ENCODE data around the gene POLR2J. TPM values are rescaled to one million over a fixed set of nuclear protein-coding genes. Genes with fewer than 3 reads are reported as not detected.
A peak's percentile ranks its signal among the peaks of the same experiment; 100 is the strongest.

The POLR2J gene
- total RNA-seq, 2 experiments from 2014 or later = 62.4 to 68.6 TPM

GRCh38 chr7:102450242-102450641 lies 28.5 kb downstream of the POLR2J start:
- BruUV-seq (replicated peaks) = no TSS peak
- H4K20me1 ChIP-seq (ENCODE audit: insufficient read depth, low read length) = no peaks in the 10 kb centered on the region
- POLR2A ChIA-PET = interaction anchor here (0.8 to 1.7 kb wide), 7 partner anchors 9 to 54 kb away, joined by 3 to 5 read pairs (median 4); no protein-coding TSS in a partner anchor
- H3K4me3 ChIP-seq (ENCODE audit: low read depth, low read length, poor library complexity, severe bottlenecking) = no peak overlapping the region
- intact Hi-C loops (cut with micrococcal nuclease; ENCODE audit: unreplicated experiment) = loop anchor here (1.0 to 2.0 kb wide), 3 partner anchors 38 to 171 kb away; no protein-coding TSS in a partner anchor
- peak overlapping the region; percentile 44 for H3K4me2 ChIP-seq (ENCODE audit: low read length)
- TF ChIP-seq, protein P1, sequence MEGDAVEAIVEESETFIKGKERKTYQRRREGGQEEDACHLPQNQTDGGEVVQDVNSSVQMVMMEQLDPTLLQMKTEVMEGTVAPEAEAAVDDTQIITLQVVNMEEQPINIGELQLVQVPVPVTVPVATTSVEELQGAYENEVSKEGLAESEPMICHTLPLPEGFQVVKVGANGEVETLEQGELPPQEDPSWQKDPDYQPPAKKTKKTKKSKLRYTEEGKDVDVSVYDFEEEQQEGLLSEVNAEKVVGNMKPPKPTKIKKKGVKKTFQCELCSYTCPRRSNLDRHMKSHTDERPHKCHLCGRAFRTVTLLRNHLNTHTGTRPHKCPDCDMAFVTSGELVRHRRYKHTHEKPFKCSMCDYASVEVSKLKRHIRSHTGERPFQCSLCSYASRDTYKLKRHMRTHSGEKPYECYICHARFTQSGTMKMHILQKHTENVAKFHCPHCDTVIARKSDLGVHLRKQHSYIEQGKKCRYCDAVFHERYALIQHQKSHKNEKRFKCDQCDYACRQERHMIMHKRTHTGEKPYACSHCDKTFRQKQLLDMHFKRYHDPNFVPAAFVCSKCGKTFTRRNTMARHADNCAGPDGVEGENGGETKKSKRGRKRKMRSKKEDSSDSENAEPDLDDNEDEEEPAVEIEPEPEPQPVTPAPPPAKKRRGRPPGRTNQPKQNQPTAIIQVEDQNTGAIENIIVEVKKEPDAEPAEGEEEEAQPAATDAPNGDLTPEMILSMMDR (conservative IDR thresholded peaks at IDR 0.05; ENCODE audit: low read length) = peak; percentile 81
- TF ChIP-seq EZH2phosphoT487 (IDR thresholded peaks at IDR 0.05; ENCODE audit: borderline replicate concordance, low read depth, low read length) = no peak
- peaks cover 59% of the 10 kb centered on the region for H3K36me3 ChIP-seq (ENCODE audit: insufficient read depth, low read length)
- H3K4me1 ChIP-seq (ENCODE audit: insufficient read depth, low read length, poor library complexity, severe bottlenecking) = peaks cover 47% of the 10 kb centered on the region
- H3K9me3 ChIP-seq (ENCODE audit: low read length) = no peaks in the 10 kb centered on the region
- peak overlapping the region; percentile 64 for H3K27ac ChIP-seq (ENCODE audit: low read depth, low read length, poor library complexity, severe bottlenecking)
- peak; percentile 74 for DNase-seq (ENCODE audit: low spot score)
- H3K9me2 ChIP-seq (ENCODE audit: insufficient read depth, low read length) = no peaks in the 10 kb centered on the region
- peaks cover 15% of the 10 kb centered on the region; the same call in 1 of the 2 replicates for H3K79me2 ChIP-seq (ENCODE audit: insufficient read depth, low read depth, low read length)
- H2AFZ ChIP-seq (ENCODE audit: low read length) = no peak overlapping the region
- CTCF ChIA-PET (ENCODE audit: unreplicated experiment) = interaction anchor here (0.8 to 1.5 kb wide), 4 partner anchors 16 to 45 kb away, joined by 3 to 11 read pairs (median 6); no protein-coding TSS in a partner anchor

GRCh38 chr7:102449136-102449535 lies 29.6 kb downstream of the POLR2J start:
- no peaks in the 10 kb centered on the region for H3K9me3 ChIP-seq (ENCODE audit: low read length)
- intact Hi-C loops (cut with micrococcal nuclease; ENCODE audit: unreplicated experiment) = loop anchor here (10.0 kb wide), 1 partner anchor 644 kb away; no protein-coding TSS in a partner anchor
- CTCF ChIA-PET (ENCODE audit: unreplicated experiment) = interaction anchor here (0.8 to 1.5 kb wide), 2 partner anchors 14 to 36 kb away, joined by 3 to 7 read pairs; no protein-coding TSS in a partner anchor
- H3K27ac ChIP-seq (ENCODE audit: low read depth, low read length, poor library complexity, severe bottlenecking) = no peak overlapping the region
- no peak overlapping the region for H3K4me2 ChIP-seq (ENCODE audit: low read length)
- H3K9me2 ChIP-seq (ENCODE audit: insufficient read depth, low read length) = no peaks in the 10 kb centered on the region
- POLR2A ChIA-PET = interaction anchor here (0.6 to 9.7 kb wide), 8 partner anchors 8 to 52 kb away, joined by 3 to 66 read pairs (median 4); partner anchors contain the start of gene ORAI2
- no TSS peak for BruUV-seq (replicated peaks)
- peaks cover 58% of the 10 kb centered on the region for H3K4me1 ChIP-seq (ENCODE audit: insufficient read depth, low read length, poor library complexity, severe bottlenecking)
- H3K79me2 ChIP-seq (ENCODE audit: insufficient read depth, low read depth, low read length) = peaks cover 15% of the 10 kb centered on the region; the same call in 1 of the 2 replicates
- H3K36me3 ChIP-seq (ENCODE audit: insufficient read depth, low read length) = peaks cover 61% of the 10 kb centered on the region
- no peak overlapping the region for H2AFZ ChIP-seq (ENCODE audit: low read length)
- H3K4me3 ChIP-seq (ENCODE audit: low read depth, low read length, poor library complexity, severe bottlenecking) = no peak overlapping the region
- TF ChIP-seq, protein P1 (conservative IDR thresholded peaks at IDR 0.05; ENCODE audit: low read length) = no peak
- TF ChIP-seq EZH2phosphoT487 (IDR thresholded peaks at IDR 0.05; ENCODE audit: borderline replicate concordance, low read depth, low read length) = no peak
- no peak for DNase-seq (ENCODE audit: low spot score)
- H4K20me1 ChIP-seq (ENCODE audit: insufficient read depth, low read length) = no peaks in the 10 kb centered on the region

GRCh38 chr7:102447311-102447710 lies 31.4 kb downstream of the POLR2J start:
- TF ChIP-seq, protein P1 (conservative IDR thresholded peaks at IDR 0.05; ENCODE audit: low read length) = no peak
- TF ChIP-seq EZH2phosphoT487 (IDR thresholded peaks at IDR 0.05; ENCODE audit: borderline replicate concordance, low read depth, low read length) = no peak
- BruUV-seq (replicated peaks) = no TSS peak
- no peak for DNase-seq (ENCODE audit: low spot score)
- ChIA-PET POLR2A (interaction anchor here (0.6 to 9.7 kb wide), 3 partner anchors 14 to 160 kb away, joined by 4 to 66 read pairs (median 5); partner anchors contain the start of genes ORAI2 and SH2B2), CTCF (ENCODE audit: unreplicated experiment) (no interaction called here)
- H3K4me3 ChIP-seq (ENCODE audit: low read depth, low read length, poor library complexity, severe bottlenecking) = no peak overlapping the region
- peaks cover 72% of the 10 kb centered on the region for H3K36me3 ChIP-seq (ENCODE audit: insufficient read depth, low read length)
- no peaks in the 10 kb centered on the region for H3K9me2 ChIP-seq (ENCODE audit: insufficient read depth, low read length)
- no peaks in the 10 kb centered on the region for H4K20me1 ChIP-seq (ENCODE audit: insufficient read depth, low read length)
- no peak overlapping the region for H2AFZ ChIP-seq (ENCODE audit: low read length)
- H3K4me2 ChIP-seq (ENCODE audit: low read length) = no peak overlapping the region
- peak overlapping the region; percentile 100 for H3K27ac ChIP-seq (ENCODE audit: low read depth, low read length, poor library complexity, severe bottlenecking)
- peaks cover 76% of the 10 kb centered on the region for H3K4me1 ChIP-seq (ENCODE audit: insufficient read depth, low read length, poor library complexity, severe bottlenecking)
- intact Hi-C loops (cut with micrococcal nuclease; ENCODE audit: unreplicated experiment) = loop anchor here (10.0 kb wide), 1 partner anchor 643 kb away; no protein-coding TSS in a partner anchor
- H3K79me2 ChIP-seq (ENCODE audit: insufficient read depth, low read depth, low read length) = peaks cover 30% of the 10 kb centered on the region; the same call in 1 of the 2 replicates
- H3K9me3 ChIP-seq (ENCODE audit: low read length) = peaks cover 4% of the 10 kb centered on the region; the same call in 1 of the 2 replicates

All from OCI-LY7 (cell line).